HL-60 (cell line): ENCODE results near the gene STRA6.

ENCODE experiments used
- DNase-seq, 2 experiments: peaks; one replicate each; pipeline ENCODE4 v3.0.0-alpha.2; 2010 to 2020; ENCODE audit warnings: low read depth in 1 of 2, low spot score in 1 of 2
- H3K27ac ChIP-seq: fragments of 250-450 bp; sonication (Bioruptor Pico); replicated peaks from 2 replicates; pipeline ENCODE4 v1.5.1; 2020; ENCODE audit warnings: mild to moderate bottlenecking, moderate library complexity
- H3K27me3 ChIP-seq: fragments of 250-450 bp; sonication (Bioruptor Pico); 2 replicates; pipeline ENCODE4 v1.5.1; 2021; ENCODE audit warnings: mild to moderate bottlenecking, moderate library complexity; ENCODE audit not compliant: insufficient read depth, poor library complexity, severe bottlenecking
- H3K4me3 ChIP-seq: replicated peaks from 2 replicates; pipeline ENCODE4 v1.5.1; 2011; ENCODE audit warnings: mild to moderate bottlenecking, control low read depth, low read length; ENCODE audit not compliant: insufficient read depth
- CTCF ChIP-seq: IDR thresholded peaks from one replicate; pipeline ENCODE4 v1.5.1; 2011; ENCODE audit warnings: low read length, control low read depth, inconsistent platforms; ENCODE audit not compliant: insufficient read depth
- GABPA ChIP-seq: IDR thresholded peaks from 2 replicates; pipeline ENCODE4 v1.6.1; 2012; ENCODE audit warnings: low read depth
- POLR2AphosphoS5 ChIP-seq: IDR thresholded peaks from 2 replicates; pipeline ENCODE4 v1.6.1; 2012; ENCODE audit warnings: low read depth
- REST ChIP-seq: IDR thresholded peaks from 2 replicates; pipeline ENCODE4 v1.6.1; 2012; ENCODE audit warnings: low read depth; ENCODE audit not compliant: insufficient replicate concordance
- SPI1 ChIP-seq: IDR thresholded peaks from 2 replicates; pipeline ENCODE4 v1.6.1; 2012; ENCODE audit warnings: low read depth, mild to moderate bottlenecking, borderline replicate concordance

STRA6 gene

GRCh38 chr15:74250266-74250665 lies 47.7 kb upstream of the STRA6 start:
- no peak for DNase-seq
- no peak for TF ChIP-seq GABPA
- no peak for TF ChIP-seq POLR2AphosphoS5
- no peak for TF ChIP-seq CTCF
- no peak for TF ChIP-seq REST
- no peak for TF ChIP-seq SPI1
- Histone ChIP-seq H3K4me3 (no peak overlapping the region), H3K27me3 (peaks cover 3% of the 10 kb centered on the region), H3K27ac (no peak overlapping the region)

GRCh38 chr15:74245342-74245931 lies 42.9 kb upstream of the STRA6 start:
- DNase-seq = no peak
- H3K27me3 ChIP-seq = no peaks in the 10 kb centered on the region
- TF ChIP-seq SPI1 (no peak), GABPA (no peak), POLR2AphosphoS5 (no peak), CTCF (no peak), REST (no peak)
- H3K4me3 ChIP-seq = no peak overlapping the region
- no peak overlapping the region for H3K27ac ChIP-seq

GRCh38 chr15:74244822-74245341 lies 42.3 kb upstream of the STRA6 start:
- no peak overlapping the region for H3K27ac ChIP-seq
- H3K27me3 ChIP-seq = no peaks in the 10 kb centered on the region
- TF ChIP-seq CTCF (no peak), SPI1 (no peak), REST (no peak), POLR2AphosphoS5 (no peak), GABPA (no peak)
- DNase-seq = no peak
- no peak overlapping the region for H3K4me3 ChIP-seq
